ENCODE data around the gene RSPRY1.
"Not testable (repeated sequence)": the region's sequence is repeated elsewhere in the genome, so short reads cannot be mapped to it uniquely, and the experiment has no call there.

The RSPRY1 gene

DNA sequence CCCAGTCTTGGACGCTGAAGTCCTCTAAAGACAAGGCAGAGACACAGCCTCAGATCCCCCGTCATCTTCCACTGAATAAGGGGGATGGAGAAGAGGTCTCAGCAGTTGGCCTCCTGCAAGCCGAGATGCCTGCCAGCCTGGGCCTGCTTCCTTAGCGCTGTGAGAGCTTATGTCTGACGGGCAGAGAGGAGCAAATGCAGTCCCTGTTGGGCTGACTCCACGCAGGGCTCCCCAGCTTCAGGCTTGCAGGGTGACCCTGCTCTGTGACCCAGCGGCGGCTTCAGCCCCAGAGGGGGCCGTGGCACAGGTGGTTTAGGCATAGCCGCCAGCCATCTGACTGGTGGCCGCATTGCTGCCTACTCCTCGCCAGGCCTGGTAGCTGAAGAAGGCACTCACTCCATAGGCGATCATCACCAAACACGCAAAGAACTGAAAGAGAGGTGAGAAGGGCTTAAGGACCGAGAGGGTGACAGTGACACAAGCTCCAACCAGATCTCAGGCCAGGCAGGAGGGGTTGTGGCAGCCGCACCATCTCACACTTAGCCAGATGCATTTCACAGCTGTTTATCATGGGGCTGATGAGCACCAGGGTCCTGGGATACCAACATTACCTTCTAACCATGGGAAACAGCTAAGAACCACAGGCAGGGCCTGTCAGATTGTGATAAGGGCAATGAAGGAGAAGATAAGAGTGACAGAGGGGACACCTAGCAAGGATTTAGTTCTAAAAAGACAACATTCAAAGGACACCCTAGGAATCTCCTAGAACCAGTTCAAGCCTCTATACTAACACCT, 70.7 kb downstream of the RSPRY1 start:
- DNase-seq: no peak

DNA sequence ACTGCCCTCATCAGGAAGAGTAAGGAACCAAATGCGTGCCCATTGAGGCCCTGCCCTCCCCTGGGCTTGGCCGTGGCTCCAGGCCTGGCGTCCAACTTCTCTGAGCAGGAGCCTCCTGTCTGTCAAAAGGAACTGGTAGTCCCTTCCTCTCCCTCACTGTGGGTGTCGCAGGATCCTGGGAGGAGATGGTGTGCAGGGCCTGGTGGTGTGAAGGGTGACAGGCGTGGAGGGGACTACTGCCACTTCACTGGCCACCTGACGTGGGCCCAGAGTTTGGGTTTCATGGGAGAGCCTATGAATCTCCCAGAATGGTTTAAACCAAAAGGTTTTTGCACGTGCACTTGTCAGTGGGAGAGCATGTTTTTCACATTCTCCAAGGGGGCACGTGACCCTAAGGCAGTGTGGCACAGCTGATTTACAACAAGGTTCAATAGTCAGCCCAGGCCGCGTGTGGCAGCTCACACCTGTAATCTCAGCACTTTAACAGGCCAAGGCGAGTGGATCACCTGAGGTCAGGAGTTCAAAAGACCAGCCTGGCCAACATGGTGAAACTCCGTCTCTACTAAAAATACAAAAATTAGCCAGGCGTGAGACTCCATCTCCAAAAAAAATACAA, 71.4 kb downstream of the RSPRY1 start:
- DNase-seq: no peak

DNA sequence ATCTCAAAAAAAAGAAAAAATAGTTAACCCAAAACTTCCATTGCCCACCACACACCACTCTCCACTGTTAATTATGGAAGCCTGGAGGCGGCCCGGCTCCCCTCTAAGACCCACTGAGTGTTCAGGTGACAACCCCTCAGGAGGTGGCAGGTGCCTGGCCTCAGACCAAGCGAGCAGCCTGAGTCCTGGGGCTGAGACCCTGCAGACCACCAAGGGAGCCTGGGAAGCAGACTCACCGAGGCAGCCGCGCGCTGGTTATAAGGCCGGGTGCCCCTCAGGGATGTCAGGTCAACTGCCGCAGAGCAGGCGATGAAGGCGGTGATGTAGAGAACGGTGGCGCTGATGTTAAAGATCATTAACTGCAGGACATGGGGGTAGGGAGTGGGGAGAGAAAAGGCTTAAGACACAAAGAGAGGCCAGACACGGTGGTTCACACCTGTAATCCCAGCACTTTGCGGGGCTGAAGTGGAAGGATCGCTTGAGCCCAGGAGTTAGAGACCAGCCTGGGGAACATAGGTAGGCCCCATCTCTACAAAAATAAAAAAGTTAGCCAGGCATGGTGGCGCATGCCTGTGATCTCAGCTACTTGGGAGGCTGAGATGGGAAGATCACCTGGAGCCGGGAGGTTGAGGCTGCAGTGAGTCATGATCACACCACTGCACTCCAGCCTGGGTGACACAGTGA, 72.2 kb downstream of the RSPRY1 start:
- no peak for DNase-seq

DNA sequence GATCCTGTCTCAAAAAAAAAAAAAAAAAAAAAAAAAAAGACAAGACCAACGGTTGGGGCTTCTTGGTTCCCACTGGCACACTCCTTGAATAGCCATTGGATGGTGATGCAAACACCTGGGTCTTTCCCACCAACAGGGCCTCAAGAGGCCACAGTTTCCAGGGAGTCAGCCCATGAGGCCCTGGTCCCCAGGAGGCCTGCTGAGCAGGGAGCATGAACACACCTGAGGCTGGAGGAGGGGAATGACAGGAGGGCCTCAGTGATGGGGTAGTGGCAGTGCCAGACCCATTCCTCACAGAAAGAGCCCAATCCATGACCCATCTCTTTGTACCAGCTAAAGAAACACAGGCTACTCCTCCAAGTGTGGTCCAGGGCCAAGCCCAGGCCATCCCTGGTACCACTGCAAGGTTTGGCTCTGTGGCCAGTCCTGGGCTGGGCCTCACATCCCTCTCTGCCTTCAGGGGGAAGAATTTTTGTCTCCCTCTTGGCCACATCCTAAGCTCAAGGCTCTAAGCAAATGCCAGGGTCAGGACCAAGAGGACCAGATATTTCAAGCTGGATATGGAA, 72.9 kb downstream of the RSPRY1 start:
- no peak for DNase-seq

DNA sequence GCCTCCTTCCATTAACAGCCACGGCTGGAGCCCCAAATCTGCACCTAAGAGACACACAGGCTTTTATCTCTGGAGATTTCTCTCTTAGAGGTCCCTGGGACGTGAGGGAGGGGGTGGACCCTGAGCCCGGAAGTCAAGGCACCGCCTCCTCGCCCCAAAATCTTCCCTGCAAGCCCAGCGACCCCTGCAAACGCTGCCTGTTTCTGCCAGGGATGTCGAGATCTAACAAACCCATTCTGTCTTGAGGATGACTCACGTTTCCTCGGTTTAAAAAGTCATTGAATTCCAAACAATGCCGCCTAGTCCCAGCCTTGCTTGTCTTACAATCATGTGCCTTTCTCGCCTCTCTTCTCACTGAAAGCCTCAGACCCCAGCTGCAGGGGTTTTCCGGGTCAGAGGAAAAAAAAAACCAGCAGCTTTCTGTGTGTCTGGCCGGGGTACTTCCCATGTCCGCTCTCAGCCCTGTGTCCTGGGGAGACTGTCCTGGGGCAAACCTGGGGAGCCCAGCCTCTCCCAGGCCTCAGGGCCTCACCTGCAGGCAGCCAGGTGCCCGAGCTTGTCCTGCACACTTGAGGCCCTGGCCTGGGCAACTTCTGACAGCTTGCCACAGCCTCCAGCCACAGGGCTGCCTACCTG, 74.3 kb downstream of the RSPRY1 start:
- DNase-seq: peak; percentile 69

DNA sequence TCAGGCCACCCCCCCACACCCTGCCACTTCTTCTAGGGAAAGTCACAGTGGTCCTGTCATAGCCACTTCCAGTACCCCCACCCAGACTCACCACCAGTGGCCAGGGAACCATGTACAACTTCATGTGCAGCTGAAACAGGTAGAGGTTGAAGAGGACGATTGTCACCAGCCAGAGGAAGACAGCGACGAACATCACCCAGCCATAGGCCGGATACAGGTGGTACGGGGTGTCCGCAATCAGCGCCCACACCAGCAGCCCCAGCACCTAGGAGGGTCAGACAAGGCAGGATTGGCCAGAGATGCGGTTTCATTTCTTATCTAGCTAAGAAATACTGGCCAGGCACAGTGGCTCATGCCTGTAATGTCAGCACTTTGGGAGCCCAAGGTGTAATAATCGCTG, 75.7 kb downstream of the RSPRY1 start:
- DNase-seq: no peak

DNA sequence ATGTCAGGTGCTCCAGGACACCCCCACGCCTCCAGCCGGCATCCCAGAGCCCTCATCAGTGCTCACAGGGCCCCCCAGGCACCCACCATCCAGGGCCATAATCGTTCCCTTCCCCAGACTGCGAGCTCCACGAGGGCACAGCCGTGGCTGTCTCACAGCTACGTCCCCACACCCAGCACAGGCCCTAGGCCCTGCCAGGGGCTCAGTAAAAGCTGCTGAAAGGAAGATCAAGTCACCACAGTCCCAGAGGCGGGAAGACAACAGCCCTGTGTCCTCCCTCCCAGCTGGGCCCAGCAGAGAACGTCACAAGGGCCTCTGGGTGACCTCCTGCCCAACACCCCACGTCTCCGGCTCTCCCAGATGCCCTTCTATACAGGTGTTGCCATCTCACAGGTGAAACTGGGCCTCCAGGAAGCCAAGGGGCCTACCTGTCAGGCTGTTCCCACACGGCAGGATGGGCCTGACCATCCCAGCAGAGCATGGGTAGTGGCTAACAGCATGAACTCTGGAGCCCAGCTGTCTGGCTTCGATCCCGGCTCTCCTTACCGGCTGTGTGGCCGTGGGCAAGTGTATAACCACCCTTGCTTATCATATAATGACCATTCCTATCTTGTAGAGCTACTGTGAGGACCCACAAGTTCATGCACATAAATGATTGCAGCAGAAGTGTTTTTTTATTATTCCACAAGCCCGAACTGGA, 76.9 kb downstream of the RSPRY1 start:
- DNase-seq: no peak

DNA sequence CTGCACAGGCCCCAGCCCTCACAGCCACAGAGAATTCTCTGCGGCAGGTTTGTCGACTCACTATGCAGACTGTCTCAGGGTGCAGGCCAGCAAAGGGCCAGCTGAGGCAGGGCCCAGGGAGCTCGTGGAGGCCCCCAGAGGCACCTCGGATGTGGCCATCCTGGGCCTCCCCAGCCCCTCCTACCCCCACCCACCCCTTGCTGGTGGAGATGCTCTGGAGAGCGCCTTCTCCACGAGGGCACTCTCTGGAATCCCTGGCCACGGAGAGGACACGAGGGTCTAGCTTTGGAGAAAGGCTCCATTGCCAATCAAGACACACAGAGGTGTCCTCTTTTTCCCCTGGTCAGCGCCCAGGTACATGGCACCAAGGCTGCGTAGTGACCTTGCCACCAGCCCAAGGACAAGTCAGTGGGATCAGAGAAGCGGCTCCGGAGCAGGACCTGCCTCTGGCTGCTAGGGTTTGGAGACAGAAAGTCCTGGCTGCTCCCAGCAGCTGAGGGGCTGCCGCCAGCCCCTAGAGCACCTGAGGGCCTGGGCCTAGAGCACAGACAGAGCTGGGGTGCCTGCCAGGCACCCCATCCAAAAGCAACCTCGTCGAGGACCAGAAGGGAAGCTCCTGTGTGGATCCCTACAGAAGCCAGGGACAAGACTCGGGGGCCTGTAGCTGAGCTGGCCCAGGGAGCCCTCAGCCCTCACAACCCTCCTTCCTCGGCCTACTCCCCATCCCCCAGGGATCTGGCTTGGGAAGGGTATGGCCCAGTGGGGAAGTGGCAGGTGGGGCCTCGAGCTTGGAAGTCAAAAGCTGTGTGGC, 77.6 kb downstream of the RSPRY1 start:
- no peak for DNase-seq

DNA sequence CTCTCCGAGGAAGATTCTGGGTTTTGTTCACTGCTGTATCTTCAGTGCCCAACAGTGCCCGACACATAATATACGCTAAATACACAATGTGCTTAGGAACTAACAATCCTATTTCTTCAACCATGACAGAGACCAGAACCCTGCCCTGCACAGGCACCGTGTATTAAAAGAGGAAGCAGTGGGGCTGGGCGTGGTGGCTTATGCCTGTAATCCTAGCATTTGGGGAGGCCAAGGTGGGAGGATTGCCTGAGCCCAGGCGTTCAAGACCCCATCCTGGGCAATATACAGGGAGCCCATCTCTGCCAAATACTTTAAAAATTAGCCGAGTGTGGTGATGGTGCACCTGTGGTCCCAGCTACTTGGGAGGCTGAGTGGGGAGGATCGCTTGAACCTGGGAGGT, 78.3 kb downstream of the RSPRY1 start:
- DNase-seq: no peak

DNA sequence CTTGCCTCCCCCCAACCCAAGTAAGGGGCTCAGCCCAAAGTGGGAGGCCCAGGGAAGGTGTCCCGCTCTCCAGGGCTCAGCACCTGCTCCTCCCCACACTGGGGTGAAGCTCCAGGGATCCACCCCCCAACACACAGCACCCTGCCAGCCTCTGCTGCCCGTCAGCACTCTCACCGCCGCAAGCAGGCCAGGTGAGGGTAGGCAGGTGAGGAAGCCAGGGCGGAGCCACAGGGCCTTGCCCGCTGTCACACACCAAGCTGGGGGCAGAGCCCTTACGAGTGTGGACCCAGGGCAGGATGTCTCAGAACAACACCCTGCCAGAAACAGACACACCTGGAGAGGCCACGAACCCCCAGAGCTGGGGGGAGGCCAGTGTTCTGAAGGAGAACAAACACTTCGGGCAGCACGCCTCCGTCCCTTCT, 78.8 kb downstream of the RSPRY1 start:
- no peak for DNase-seq

DNA sequence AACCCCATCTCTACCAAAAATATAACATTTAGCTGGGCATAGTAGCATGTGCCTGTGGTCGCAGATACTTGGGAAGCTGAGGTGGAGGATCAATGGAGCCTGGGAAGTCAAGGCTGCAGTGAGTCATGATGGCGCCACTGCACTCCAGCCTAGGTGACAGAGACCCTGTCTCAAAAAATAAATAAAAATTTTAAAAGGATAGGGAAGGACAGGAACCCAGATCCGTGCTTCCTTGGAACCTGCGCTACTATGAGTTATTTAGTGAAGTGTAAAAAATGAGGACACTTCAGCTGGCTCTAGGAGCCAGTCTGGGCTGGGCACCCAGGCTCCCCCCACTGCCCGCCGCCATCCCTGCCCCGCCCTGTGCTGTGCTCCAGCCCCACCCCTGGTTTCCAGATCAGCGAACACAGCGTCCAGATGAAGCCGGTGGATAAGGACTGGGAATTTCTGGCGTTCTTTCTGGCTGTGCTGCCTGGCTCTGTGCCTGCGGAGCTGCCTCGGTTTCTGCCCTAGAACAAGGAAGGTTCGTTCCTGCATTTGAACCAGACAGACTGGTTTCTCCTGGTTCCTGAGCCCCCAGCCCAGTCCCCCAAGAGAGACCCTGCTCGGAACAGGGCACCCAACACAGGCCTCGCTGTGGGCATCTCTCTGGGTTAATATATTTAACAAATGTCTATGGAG, 79.9 kb downstream of the RSPRY1 start:
- DNase-seq: no peak

DNA sequence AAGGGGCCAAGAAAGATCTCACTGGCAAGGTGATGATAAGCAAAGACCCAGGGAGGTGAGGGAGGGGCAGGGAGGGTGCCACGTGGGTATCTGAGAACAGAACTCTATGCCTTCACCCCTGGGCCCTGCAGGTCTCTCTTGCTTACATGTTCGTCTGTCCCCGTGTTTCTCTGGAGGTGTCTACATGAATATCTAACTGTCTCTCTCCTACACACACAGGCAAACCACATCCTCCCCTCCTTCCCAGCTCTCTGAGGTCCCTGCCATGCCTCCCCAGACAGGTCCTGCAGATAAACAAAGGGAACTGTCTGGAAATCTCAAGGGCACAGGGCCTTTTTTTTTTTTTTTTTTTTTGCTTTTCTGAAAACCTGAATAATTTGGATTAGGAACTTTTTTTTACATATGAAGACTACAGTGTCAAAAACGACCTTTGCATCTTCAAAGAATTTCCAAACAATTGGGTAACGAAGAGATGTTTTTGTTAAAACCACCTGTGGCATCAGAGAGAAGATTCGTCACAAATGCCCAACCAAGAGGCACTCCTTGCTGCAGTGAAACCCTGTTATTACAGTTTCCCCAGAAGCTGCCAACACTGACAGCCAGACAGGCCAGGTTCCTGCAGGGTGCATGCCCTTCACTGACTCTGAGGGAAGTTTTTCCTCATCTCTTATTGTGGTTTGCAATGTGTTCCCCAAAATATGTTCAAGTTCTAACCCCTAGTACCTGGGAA, 80.6 kb downstream of the RSPRY1 start:
- no peak for DNase-seq

DNA sequence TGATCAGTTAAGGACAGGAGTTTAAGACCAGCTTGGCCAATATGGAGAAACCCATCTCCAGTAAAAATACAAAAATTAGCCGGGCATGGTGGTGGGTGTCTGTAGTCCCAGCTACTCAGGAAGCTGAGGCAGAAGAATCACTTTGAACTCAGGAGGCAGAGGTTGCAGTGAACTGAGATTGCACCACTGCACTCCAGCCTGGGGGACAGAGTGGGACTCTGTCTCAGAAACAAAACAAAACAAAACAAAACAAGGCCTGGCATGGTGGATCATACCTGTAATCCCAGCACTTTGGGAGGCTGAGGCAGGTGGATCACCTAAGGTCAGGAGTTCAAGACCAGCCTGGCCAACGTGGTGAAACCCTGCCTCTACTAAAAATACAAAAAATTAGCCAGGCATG, 81.2 kb downstream of the RSPRY1 start:
- DNase-seq: not testable (repeated sequence)

DNA sequence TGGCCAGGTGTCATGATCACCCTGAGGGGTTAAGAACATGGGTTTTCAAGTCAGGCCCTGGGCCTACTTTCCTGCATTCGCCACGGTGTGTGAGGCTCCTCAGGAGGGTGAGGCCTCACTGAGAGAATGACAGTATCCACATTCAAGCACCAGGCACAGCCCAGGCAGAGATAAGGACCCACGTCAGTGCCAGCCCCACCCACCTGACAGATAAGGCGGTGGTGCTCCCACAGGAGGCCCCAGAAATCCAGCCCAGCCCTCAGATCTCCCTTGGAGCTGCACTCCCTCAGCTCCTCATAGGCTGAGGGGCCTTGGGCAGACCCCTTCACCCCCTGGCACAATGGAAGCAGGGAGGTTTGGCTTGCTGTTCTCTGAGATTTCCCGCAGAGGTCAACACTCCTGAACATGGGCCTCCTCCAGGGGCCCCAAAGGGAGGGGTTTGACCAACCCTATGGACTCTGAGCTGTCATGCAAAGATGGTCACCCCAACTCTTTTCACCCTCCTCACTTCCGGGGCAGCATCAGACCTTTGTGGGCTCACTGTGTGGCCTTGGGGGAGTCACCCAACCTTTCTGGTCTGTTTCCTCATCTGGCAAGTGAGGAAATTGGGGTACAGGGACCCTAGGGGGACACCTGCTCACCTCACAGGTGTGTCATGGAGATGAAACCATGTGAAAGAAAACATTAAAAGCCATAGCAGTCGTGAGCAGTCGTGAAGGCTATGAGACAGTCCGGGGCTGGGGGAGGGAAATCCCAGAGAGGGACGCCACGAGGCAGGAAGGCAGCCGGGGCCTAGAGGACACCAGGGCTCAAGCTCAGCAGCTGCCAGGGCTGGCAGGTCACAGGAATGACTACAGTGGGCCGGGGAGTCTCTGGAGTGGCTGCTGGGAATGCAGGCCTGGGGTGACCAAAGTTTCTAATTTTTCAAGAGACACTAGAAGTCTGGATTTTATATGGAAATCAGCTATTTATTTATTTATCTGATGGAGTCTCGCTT, 83.0 kb downstream of the RSPRY1 start:
- no peak for DNase-seq

DNA sequence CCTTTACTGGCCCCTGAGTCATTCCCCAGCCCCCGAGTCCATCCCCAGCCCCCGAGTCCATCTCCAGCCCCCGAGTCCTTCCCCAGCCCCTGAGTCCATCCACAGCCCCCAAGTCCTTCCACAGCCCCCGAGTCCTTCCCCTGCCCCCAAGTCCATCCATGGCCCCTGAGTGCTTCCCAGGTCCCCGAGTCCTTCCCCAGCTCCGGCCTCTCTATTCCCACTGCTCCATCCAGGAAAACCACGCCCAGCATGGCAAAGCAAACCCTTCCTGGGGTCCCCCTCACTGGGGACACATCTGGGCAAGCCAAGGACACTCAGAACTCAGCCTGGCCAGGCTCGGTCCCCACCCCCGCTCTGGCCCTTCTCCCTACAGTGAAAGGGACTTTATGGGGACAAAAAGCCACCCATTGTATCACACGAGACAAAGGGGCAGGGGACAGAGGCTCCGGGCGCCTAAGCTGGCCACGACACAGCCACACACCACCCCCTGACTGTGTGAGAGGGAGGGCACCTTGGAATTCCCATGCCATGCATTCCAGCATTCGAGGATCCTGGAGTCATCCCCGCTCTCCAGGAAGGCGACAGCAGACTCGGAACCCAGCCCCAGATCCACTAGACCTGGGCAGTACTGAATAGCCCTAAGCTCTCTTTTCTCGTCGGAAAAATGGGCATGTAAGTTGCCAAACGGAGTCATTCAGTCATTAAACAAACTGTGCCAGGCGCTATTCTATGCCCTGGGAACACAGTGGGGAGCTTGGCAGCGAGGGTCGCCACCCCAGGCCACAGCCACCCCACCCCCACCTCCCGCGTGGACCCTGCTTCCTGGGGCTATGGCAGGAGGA, 84.3 kb downstream of the RSPRY1 start:
- no peak for DNase-seq

DNA sequence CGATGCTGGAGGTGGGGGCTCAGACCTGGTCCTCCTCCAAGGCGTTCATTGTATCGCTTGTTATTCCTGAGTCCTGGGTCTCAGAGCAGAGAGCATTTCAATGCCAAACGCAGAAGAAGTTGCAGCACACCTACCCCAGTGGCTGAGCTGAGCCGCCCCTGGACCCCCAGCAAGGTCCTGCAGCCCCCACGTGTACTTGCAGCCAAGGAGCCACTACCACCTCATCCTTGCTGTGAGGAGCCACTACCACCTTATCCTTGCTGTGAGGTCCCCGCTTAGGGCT, 84.9 kb downstream of the RSPRY1 start:
- DNase-seq: no peak

DNA sequence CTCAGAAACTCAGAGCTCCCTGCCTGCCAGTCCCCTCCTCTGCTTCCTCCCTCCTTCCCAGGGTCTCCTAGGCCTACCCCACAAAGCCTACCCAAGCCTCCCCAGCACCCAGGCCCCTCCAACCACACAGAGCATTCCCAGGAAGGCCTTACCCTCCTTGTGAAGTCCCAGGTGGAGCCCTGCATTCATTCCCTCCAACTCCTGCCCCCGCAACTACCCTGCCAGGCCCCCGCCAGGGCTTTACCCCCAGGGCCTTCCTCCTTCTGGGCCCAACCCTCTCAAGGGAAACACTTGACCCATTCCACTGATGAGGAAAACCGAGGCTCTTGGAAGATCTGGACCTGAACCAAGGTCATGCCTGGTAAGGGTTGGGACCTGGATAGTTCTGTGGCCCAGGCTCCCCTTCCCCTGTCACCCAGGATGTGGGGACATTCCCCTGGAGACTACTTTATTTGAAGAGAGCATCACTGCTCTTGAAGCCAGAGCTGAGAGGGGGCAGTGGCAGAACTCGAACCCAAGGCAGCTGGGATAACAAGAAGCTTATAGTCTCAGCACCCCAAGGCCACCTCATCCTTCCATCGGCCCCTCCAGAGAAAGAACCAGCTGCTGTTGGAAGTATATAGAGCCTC, 85.9 kb downstream of the RSPRY1 start:
- no peak for DNase-seq

DNA sequence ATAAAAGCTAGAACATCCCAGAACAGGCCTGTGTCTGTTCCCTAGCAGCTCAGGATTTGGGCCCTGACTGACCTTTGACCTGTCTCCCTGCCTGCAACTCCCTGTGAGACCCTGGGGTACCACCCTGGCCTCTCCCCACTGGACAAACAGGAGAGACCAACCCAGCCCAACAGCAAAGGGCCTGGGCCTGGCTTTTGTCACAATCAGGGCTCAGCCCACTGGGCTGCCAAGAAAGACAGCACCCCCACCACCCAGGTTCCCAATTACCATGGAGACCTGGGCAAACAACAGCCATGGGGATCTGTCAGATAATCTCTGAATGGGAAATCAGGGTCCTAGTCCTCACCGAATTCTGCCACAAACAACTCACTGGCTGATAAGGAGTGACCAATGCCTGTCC, 87.2 kb downstream of the RSPRY1 start:
- no peak for DNase-seq
